ENCODE data around the gene SLC25A1.
"Not testable (repeated sequence)": the region's sequence is repeated elsewhere in the genome, so short reads cannot be mapped to it uniquely, and the experiment has no call there.

SLC25A1 gene

GRCh38 chr22:19204640-19205039 is 26.1 kb upstream of the SLC25A1 start:
- DNase-seq, result no peak

DNA sequence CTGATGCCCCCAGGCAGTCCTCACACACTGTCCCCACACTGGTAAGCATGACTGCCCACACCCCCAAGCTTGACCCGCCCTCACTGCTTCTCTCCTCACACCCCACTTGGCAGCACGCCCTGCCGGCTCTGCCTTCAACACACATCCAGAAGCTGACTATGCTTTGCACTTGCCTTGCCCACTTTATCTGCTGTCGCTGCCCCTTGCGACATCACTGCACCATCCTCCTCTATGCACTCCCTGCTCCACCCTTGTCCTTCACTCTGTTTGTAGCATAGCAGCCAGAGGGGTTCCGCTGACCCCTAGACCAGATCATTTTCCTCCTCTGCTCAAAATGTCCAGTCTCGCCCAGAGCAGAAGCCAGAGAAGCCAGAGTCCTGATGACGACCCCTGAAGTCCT is 25.3 kb upstream of the SLC25A1 start:
- DNase-seq, result no peak

DNA sequence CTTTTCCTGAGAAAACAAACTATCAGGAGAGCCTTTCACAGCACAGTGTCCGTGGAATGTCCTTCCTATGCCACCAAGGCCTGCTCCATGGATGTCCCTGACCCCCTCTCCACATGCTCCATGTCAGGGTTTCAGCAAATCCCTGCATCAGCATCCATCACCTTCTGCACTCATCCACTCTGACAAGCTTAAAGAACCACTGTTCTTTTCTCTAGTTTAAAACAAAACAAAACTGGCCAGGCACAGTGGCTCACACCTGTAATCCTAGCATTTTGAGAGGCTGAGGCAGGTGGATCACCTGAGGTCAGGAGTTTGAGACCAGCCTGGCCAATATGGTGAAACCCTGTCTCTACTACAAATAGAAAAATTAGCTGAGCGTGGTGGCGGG is 24.3 kb upstream of the SLC25A1 start:
- DNase-seq, result not testable (repeated sequence)

DNA sequence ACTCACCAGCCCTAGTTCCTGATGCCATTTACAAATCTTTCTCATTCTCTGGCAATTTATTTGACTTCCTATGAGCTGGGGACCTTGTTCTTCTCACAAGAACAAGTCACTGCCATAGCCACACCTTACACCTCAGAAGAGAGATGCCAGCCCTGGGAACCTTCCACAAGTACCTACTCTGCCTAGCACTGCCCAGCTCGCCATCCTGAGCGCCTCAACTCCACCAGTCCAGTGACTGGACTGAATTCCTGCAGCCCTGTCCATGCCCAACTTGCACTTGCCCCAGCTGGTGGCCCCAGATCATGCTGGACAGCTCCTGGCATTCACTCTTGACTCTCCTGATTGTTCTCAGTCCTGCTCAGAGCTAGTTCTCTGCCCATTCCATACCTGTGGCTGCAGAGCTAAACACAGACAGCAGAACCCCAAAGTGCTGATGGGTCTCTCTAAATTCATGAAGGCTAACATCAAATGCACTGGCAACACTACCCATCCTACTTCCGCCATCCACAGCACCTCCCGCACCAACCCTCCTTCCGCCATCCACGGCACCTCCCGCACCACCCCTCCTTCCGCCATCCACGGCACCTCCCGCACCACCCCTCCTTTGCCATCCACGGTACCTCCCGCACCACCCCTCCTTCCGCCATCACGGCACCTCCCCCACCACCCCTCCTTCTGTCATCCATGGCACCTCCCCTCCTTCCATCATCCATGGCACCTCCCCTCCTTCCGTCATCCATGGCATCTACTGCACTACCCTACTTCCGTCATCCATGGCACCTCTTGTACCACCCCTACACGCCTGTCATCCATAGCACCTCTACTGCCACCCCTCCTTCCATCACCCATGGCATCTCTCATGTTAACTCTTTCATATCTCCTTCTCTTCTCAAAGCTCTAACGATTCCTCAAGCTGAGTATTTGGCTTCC is 23.6 kb upstream of the SLC25A1 start:
- no peak for DNase-seq

GRCh38 chr22:19201130-19201868 is 22.8 kb upstream of the SLC25A1 start:
- DNase-seq, result no peak

DNA sequence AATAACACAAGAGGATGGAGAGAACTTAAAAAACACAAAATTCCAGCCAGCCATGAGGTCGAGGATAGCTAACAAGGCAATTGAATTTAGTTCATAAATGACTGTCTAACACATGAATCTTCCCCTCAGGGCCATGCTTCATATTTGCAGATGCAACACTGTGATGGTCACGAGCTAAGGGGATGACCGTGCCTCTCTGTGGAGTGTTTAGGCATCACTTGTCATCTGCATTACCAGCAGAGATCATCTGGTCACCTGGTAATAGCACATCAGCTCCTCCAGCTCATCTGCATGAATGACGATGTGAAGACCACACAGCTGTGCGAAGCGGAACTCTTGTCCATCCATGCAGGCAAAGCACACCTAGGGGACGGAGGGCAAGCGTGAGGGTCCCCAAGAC is 20.9 kb upstream of the SLC25A1 start:
- no peak for DNase-seq

DNA sequence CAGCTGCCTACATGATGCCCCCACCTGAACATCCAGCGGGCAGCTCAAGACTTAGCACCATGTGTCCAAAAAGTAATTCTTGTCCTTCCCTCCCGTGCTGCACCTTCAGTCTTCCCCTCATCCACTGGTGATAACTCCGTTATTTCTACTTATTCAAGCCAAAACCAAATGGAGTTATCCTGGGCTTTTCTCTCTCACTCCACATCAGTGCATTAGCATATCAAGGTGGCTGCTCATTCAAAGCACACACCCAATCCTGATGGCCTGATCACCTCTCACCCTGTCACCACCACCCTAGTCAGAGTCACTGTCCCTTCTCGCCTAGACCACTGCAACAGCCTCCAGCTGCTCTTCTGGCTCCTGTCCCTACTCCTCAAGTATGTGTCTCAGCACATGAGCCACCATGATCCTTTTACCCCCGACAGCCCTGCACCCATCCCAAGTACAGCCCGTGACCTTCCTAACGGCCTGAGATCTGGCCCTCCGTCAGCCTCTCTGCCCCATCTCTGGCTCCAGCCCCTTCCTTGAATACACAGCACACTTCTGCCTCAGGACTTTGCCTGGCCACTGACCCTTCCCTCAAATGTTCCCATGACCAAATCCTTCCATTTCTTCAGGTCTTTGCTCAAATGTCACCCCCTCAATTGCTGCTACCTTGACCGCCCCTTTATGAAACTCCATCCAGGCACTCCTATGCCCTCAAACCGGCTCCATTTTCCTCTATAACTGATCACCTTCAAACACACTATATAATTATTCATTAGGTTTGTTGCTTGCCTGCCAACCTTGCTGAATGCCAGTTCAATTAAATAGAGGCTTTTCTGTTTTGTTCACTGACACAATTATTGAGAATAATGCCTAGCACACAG is 19.7 kb upstream of the SLC25A1 start:
- DNase-seq, result no peak

DNA sequence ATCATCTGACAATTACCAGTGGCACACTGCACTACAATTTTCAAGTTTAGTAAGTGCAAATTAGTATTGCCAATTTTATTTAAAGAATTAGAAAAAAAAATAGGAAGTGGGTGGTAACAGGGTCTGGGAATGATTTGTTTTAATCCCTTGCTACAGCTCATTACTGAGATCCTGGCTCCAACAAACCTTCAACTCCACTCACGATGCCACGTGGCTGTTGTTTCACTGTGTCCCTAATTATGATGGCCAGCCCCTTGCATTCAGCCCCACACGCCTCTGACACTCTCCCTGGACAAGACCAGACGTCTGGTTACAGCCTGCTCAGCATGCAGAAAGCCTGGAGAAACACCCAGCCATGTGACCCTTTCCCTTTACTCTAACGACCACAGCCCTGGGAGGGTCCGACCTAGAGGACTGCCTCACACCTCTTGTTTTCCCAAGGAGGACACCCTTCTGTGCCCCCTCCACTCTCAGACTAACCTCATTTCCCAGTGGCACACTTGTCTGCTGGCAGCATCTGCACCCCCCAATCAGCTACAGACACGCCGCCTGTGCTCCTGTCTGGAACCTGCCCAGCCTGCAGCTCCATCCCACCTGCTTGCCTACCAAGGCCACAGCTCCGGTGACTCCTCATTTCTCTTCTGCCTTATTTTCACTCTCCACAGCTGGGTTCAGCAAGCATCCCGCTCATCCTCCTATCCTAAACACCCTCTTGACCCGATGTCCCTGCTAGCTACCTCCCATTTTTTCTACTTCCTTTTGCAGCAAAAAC is 18.5 kb upstream of the SLC25A1 start:
- no peak for DNase-seq

DNA sequence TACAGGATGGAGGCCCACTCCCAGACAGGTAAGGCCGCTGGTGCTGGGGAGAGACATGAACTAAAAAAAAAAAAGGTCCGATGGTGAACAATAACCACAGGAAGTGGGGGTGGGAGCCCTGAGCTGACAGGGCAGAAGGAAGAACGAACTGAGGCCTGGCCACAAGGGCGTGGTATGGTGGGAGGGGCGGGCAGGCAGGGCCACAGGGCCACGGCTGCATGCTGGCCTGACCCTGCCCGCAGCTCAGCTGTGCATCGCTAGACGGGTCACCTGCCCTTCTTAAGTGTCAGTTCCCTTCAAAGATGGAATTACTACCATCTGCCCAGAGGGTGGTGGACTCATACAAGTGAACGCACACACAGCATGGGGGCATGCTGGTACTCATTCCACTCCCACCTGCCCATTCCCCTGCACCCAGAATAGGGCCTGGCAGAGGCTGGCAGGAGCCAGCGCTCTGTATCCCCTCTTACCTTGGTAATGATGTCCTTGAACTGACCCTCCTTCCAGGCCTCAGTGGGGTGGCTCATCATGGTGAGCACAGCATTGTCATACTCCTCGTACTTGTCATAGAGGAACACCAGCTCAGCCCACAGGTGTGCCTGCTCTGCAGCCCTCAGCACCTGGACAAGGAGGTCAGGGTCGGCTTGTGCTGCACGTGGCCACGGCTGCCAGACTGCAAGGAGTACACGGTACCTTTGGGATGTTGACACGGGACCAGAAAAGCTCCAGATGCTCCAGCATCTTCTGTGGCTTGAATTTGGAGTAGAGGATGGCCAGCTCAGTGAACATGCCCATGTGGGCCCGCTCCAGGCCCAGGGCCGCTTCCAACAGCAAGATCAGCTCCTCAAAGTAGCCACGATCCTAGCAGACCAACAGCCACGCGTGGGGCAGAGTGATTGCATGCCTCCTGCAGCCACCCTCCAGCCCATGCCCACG is 17.5 kb upstream of the SLC25A1 start:
- no peak for DNase-seq

- no peak for DNase-seq
Measured at GRCh38 chr22:19194766-19195536, 16.4 kb upstream of the SLC25A1 start.

GRCh38 chr22:19193879-19194278 is 15.3 kb upstream of the SLC25A1 start:
- no peak for DNase-seq

DNA sequence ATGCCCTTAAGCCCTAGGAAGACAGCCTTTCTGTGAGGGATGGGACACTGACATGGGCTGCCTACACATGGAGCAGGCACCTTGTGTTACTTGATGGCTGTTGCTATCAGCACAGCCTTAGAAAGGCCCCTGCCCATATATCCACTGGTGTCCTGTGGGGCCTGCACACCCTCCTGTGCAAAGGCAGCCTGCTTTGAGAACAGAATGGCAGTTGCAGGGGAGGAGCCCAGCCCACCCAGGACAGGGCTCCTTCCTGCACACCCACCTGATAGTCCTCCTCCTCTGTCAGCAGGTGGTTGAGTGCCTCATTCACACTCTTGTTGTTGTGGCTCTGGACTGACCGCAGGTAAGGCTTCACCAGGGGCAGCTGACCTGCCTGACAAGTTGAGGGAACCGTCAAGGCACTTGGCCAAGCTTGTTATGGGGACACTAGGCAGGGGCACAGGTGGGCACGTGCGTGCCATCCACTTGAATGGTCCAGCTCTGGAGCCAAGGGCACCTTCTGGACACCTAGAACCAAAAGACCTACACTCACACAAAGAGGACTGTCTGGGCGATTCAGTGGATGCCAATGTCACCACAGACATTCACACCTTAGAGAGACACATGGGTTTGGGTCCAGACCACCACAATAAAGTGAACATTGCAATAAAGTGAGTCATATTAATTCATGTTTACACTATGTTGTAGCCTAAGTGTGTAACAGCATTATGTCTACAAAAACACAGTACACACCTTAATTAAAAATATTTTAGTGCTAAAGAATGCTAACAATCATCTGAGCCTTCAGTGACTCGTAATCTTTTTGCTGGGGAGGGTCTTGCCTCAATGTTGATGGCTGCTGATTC is 9.4 kb upstream of the SLC25A1 start:
- no peak for DNase-seq

DNA sequence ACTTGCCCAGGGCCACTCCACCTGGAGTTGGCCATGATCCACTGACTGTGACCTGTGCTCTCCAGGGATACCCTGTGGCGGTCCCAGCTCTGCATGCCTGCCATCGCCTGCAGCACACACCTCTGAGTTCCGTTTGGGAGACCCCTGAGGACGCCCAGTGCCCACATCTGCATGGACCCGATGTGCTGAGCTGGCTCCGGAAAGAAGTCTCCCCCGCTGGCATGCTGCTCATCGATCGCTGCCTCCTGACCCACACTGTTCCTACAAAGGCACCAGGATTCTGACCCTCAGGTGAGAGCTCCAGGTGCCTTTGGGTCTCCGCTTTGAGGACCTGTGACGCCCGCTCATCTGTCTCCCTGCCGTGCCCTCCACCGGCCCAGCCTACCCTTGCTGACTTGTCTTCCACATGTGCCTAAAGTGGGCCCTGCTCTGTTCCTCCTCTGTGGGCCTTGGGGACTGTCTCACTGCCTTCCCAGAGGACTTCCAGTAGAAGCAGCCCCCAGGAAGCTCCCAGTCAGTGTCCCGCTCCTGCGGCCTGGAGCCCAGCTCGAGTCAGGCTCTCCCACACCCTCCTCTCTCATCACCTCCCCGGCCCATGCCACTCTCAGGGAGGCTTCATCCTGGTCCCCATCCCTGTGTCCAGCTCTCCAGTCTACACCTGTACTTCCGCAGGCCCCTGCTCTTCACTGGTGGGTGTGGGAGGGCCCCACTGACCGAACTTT is 5.9 kb upstream of the SLC25A1 start:
- DNase-seq, result no peak

- DNase-seq, result no peak
Measured at GRCh38 chr22:19183216-19183615, 4.7 kb upstream of the SLC25A1 start.

- DNase-seq, result no peak
Measured at GRCh38 chr22:19182472-19183157, 4.1 kb upstream of the SLC25A1 start.

GRCh38 chr22:19181786-19182471 is 3.4 kb upstream of the SLC25A1 start:
- peak; percentile 45 for DNase-seq

GRCh38 chr22:19180740-19181410 is 2.3 kb upstream of the SLC25A1 start:
- DNase-seq, result no peak
